ENCODE data around the gene NCKAP1. TPM values are rescaled to one million over a fixed set of nuclear protein-coding genes. Genes with fewer than 3 reads are reported as not detected.

Gene NCKAP1
- total RNA-seq, 1 experiment from 2014 or later: 112 TPM

- Histone ChIP-seq H3K18ac (ENCODE audit: insufficient read length, low read depth, low read length) (no peak overlapping the region), H4K91ac (ENCODE audit: insufficient read length, low read depth, low read length) (no peak overlapping the region), H3K9ac (ENCODE audit: extremely low read depth, insufficient read length, low read length) (no peak overlapping the region), H2BK20ac (ENCODE audit: low read depth, low read length, poor library complexity, severe bottlenecking) (no peak overlapping the region), H2BK120ac (ENCODE audit: low read depth, low read length, poor library complexity, severe bottlenecking) (no peak overlapping the region), H2BK12ac (ENCODE audit: insufficient read length, low read depth, low read length) (no peak overlapping the region), H3K4me1 (ENCODE audit: insufficient read depth, low read length) (no peaks in the 10 kb centered on the region), H3K79me2 (ENCODE audit: insufficient read depth, low read length) (no peaks in the 10 kb centered on the region), H3K79me1 (ENCODE audit: insufficient read depth, low read depth, low read length, poor library complexity, severe bottlenecking) (no peaks in the 10 kb centered on the region), H3K23ac (ENCODE audit: insufficient read length, low read depth, low read length) (no peak overlapping the region), H2BK15ac (ENCODE audit: low read depth, low read length) (no peak overlapping the region), H4K20me1 (ENCODE audit: control insufficient read depth, insufficient read depth, insufficient read length) (no peaks in the 10 kb centered on the region), H4K8ac (replicated peaks; ENCODE audit: insufficient read length, low read depth, low read length) (no peak overlapping the region), H3K4me2 (ENCODE audit: insufficient read depth, insufficient read length, low read length) (peak overlapping the region; percentile 90), H3K23me2 (ENCODE audit: insufficient read length, low read depth, low read length, poor library complexity, severe bottlenecking) (peaks cover 19% of the 10 kb centered on the region), H2AFZ (ENCODE audit: low read length) (no peak overlapping the region), H3K27me3 (ENCODE audit: insufficient read depth, low read length) (peaks cover 3% of the 10 kb centered on the region; the same call in 1 of the 2 replicates), H2AK5ac (ENCODE audit: insufficient read length, low read length) (no peak overlapping the region), H4K5ac (ENCODE audit: insufficient read length, low read depth, low read length) (no peak overlapping the region), H3T11ph (ENCODE audit: low read length) (no peak overlapping the region), H3K56ac (ENCODE audit: insufficient read length, low read depth, low read length) (no peak overlapping the region), H3K14ac (ENCODE audit: insufficient read depth, low read length) (no peak overlapping the region; the same call in 1 of the 2 replicates), H2BK5ac (ENCODE audit: insufficient read length, low read length) (no peak overlapping the region), H3K27ac (ENCODE audit: insufficient read length, low read depth, low read length) (no peak overlapping the region), H3K4ac (ENCODE audit: low read depth, low read length) (no peak overlapping the region), H3K9me3 (ENCODE audit: control insufficient read depth, low read depth, low read length) (no peaks in the 10 kb centered on the region)
- Mint-ChIP-seq H3K36me3 (ENCODE audit: insufficient read depth in 1 of 3, low read depth in 3 of 3) (no peaks in the 10 kb centered on the region; a peak in 1 of 7 replicates), H3K27me3 (ENCODE audit: low read depth) (peaks cover 44% of the 10 kb centered on the region), H3K9me3 (no peaks in the 10 kb centered on the region), H3K27ac (no peak overlapping the region), H3K4me3 (peak overlapping the region; percentile 67 to 85), H3K4me1 (peaks cover 25 to 28% of the 10 kb centered on the region in 2 experiments)
- no peak for TF ChIP-seq CTCF (conservative IDR thresholded peaks at IDR 0.05)
- DNase-seq: no peak
- no CpG with 5 or more reads among the region's 19 CpGs for WGBS (ENCODE audit: extremely low coverage, insufficient read length, low lambda C conversion rate)
These were observed 172.2 kb downstream of the NCKAP1 start for GRCh38 chr2:182866095-182866460.

Data from H9 (cell line).